ENCODE results near the gene PAMR1. TPM values are rescaled to one million over a fixed set of nuclear protein-coding genes. Genes with fewer than 3 reads are reported as not detected.

The PAMR1 gene
- total RNA-seq, 4 donors from 2014 or later, result 4.2 to 17.3 (median 5.6) TPM

GRCh38 chr11:35514481-35514880, 10.9 kb downstream of the PAMR1 start:
- Histone ChIP-seq H3K4me3 (no peak overlapping the region), H3K9me3 (no peaks in the 10 kb centered on the region), H3K27me3 (peaks cover 16% of the 10 kb centered on the region), H3K4me1 (no peaks in the 10 kb centered on the region), H3K36me3 (no peaks in the 10 kb centered on the region), H3K27ac (no peak overlapping the region)
- ATAC-seq, result no peak
- TF ChIP-seq POLR2AphosphoS5 (IDR thresholded peaks at IDR 0.05) (no peak), POLR2A (IDR thresholded peaks at IDR 0.05) (no peak), EP300 (IDR thresholded peaks at IDR 0.05) (no peak)
- TF ChIP-seq, protein P1, sequence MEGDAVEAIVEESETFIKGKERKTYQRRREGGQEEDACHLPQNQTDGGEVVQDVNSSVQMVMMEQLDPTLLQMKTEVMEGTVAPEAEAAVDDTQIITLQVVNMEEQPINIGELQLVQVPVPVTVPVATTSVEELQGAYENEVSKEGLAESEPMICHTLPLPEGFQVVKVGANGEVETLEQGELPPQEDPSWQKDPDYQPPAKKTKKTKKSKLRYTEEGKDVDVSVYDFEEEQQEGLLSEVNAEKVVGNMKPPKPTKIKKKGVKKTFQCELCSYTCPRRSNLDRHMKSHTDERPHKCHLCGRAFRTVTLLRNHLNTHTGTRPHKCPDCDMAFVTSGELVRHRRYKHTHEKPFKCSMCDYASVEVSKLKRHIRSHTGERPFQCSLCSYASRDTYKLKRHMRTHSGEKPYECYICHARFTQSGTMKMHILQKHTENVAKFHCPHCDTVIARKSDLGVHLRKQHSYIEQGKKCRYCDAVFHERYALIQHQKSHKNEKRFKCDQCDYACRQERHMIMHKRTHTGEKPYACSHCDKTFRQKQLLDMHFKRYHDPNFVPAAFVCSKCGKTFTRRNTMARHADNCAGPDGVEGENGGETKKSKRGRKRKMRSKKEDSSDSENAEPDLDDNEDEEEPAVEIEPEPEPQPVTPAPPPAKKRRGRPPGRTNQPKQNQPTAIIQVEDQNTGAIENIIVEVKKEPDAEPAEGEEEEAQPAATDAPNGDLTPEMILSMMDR (IDR thresholded peaks at IDR 0.05), result no peak
- 83 to 91% methylated on average over 2 to 3 of the region's 3 CpGs for WGBS, 2 donors (ENCODE audit: low coverage in 1 of 2)

DNA sequence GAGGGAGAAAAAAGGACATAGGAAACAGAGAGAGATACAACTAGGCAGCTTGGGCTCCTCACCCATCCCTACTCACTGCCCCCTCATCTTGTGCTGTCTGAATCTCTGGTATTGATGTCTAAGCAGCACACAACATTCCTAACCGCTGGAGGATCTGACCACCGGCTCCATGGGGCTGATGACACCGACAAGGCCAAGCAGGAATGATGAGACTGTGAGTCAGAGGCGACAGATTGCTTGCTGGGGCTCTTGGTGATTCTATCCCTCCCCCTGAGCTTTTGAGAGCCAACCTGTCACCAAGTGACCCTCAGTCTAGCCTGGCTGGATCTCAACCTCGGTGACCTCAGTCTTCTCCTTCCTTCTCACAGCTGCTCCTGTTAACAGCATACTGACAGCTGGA, 13.8 kb downstream of the PAMR1 start:
- Histone ChIP-seq H3K27me3 (peaks cover 7% of the 10 kb centered on the region), H3K27ac (no peak overlapping the region), H3K36me3 (no peaks in the 10 kb centered on the region), H3K4me3 (no peak overlapping the region), H3K4me1 (no peaks in the 10 kb centered on the region), H3K9me3 (peaks cover 0 to 10% (median 0%) of the 10 kb centered on the region in 3 donors)
- TF ChIP-seq, protein P1 (IDR thresholded peaks at IDR 0.05), result no peak
- TF ChIP-seq POLR2A (IDR thresholded peaks at IDR 0.05) (no peak), EP300 (IDR thresholded peaks at IDR 0.05) (no peak), POLR2AphosphoS5 (IDR thresholded peaks at IDR 0.05) (no peak)
- WGBS, 2 donors (ENCODE audit: low coverage in 1 of 2), result 50 to 73% methylated on average over 1 to 5 of the region's 5 CpGs
- ATAC-seq, result no peak

- WGBS, 2 donors (ENCODE audit: low coverage in 1 of 2), result 83 to 100% methylated on average over 1 to 2 of the region's 2 CpGs
- Histone ChIP-seq H3K27ac (no peak overlapping the region), H3K36me3 (no peaks in the 10 kb centered on the region), H3K4me3 (no peak overlapping the region), H3K4me1 (no peaks in the 10 kb centered on the region), H3K27me3 (no peaks in the 10 kb centered on the region), H3K9me3 (peaks cover 0 to 17% (median 0%) of the 10 kb centered on the region in 3 donors)
- TF ChIP-seq, protein P1 (IDR thresholded peaks at IDR 0.05), result no peak
- TF ChIP-seq POLR2AphosphoS5 (IDR thresholded peaks at IDR 0.05), result no peak
- no peak for TF ChIP-seq EP300 (IDR thresholded peaks at IDR 0.05)
- TF ChIP-seq POLR2A (IDR thresholded peaks at IDR 0.05), result no peak
- no peak for ATAC-seq
Observed at GRCh38 chr11:35507688-35508087, 17.7 kb downstream of the PAMR1 start.

DNA sequence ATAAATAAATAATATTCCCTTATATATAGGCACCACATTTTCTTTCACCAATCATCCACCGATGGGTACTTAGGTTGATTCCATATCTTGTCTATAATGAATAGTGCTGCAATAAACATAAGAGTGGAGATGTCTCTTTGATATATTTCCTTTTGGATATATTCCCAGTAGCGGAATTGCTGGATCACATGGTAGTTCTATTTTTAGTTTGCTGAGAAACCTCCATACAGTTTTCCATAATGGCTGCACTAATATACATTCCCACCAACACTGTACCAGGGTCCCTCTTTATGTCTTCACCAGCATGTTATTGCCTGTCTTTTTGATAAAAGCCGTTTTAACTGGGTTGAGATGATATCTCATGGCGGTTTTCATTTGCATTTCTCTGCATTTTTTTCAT, 23.6 kb downstream of the PAMR1 start:
- 48 to 58% methylated on average over 4 of the region's 4 CpGs for WGBS, 2 donors (ENCODE audit: low coverage in 1 of 2)
- TF ChIP-seq POLR2A (IDR thresholded peaks at IDR 0.05), result no peak
- Histone ChIP-seq H3K27ac (no peak overlapping the region), H3K9me3 (peaks cover 0 to 8% (median 0%) of the 10 kb centered on the region in 3 donors), H3K36me3 (no peaks in the 10 kb centered on the region), H3K4me1 (no peaks in the 10 kb centered on the region), H3K4me3 (no peak overlapping the region), H3K27me3 (no peaks in the 10 kb centered on the region)
- ATAC-seq, result no peak

- Histone ChIP-seq H3K4me3 (no peak overlapping the region), H3K4me1 (no peaks in the 10 kb centered on the region), H3K9me3 (peaks cover 0 to 3% (median 0%) of the 10 kb centered on the region in 3 donors), H3K27me3 (no peaks in the 10 kb centered on the region), H3K27ac (no peak overlapping the region), H3K36me3 (no peaks in the 10 kb centered on the region)
- TF ChIP-seq, protein P1 (IDR thresholded peaks at IDR 0.05), result no peak
- no peak for TF ChIP-seq POLR2A (IDR thresholded peaks at IDR 0.05)
- TF ChIP-seq POLR2AphosphoS5 (IDR thresholded peaks at IDR 0.05), result no peak
- TF ChIP-seq EP300 (IDR thresholded peaks at IDR 0.05), result no peak
- ATAC-seq, result no peak
Observed at GRCh38 chr11:35500744-35501143, 24.7 kb downstream of the PAMR1 start.

Data from gastroesophageal sphincter (tissue), 4 donors.